Measurements from ENCODE around the gene NAPA. TPM values are rescaled to one million over a fixed set of nuclear protein-coding genes. Genes with fewer than 3 reads are reported as not detected.

NAPA gene
- polyA plus RNA-seq, 3 donors = 77.5 to 135 (median 111) TPM

GRCh38 chr19:47540748-47541147 lies 25.9 kb upstream of the NAPA start:
- Mint-ChIP-seq H3K4me1 (no peaks in the 10 kb centered on the region), H3K36me3 (no peaks in the 10 kb centered on the region), H3K4me3 (no peak overlapping the region), H3K27ac (no peak overlapping the region), H3K27me3 (ENCODE audit: low read depth in 3 of 3) (peaks cover 29 to 41% (median 31%) of the 10 kb centered on the region in 3 donors), H3K9me3 (peaks cover 0 to 3% (median 0%) of the 10 kb centered on the region in 7 donors)
- Histone ChIP-seq H3K4me3 (replicated peaks in 1 of 3; ENCODE audit: low read depth in 2 of 3, low read length in 3 of 3) (no peak overlapping the region), H3K9me3 (replicated peaks in 1 of 2; ENCODE audit: control insufficient read depth in 1 of 2, insufficient read depth in 1 of 2, low read length in 2 of 2) (no peaks in the 10 kb centered on the region), H3K79me2 (ENCODE audit: insufficient read depth, low read length) (no peaks in the 10 kb centered on the region), H4K20me1 (ENCODE audit: insufficient read depth, low read length) (no peaks in the 10 kb centered on the region), H3K27ac (ENCODE audit: low read depth in 1 of 2, low read length in 2 of 2) (no peak overlapping the region), H3K4me2 (replicated peaks; ENCODE audit: extremely low read depth, low read length, poor library complexity, severe bottlenecking) (no peak overlapping the region), H3K27me3 (ENCODE audit: control insufficient read depth in 2 of 2, insufficient read depth in 2 of 2, low read length in 2 of 2) (peaks cover 0 to 24% of the 10 kb centered on the region in 2 donors), H3K36me3 (replicated peaks in 1 of 2; ENCODE audit: control insufficient read depth in 1 of 2, insufficient read depth in 2 of 2, low read length in 2 of 2) (no peaks in the 10 kb centered on the region), H3K4me1 (ENCODE audit: control insufficient read depth in 1 of 2, insufficient read depth in 2 of 2, low read length in 2 of 2) (no peaks in the 10 kb centered on the region), H2AFZ (ENCODE audit: insufficient read depth, low read depth, low read length, poor library complexity, severe bottlenecking) (no peak overlapping the region), H3K9ac (ENCODE audit: insufficient read depth, low read length, poor library complexity, severe bottlenecking) (no peak overlapping the region)
- intact Hi-C loops (cut with micrococcal nuclease) = no loop called here
- TF ChIP-seq CTCF (IDR thresholded peaks at IDR 0.05) = no peak
- DNase-seq = no peak
- WGBS (ENCODE audit: insufficient coverage) = 100% methylated on average over 1 of the region's 4 CpGs

GRCh38 chr19:47539747-47540311 lies 25.0 kb upstream of the NAPA start:
- H3K79me2 ChIP-seq (ENCODE audit: insufficient read depth, low read length) = no peaks in the 10 kb centered on the region
- Mint-ChIP-seq H3K4me3 (no peak overlapping the region), H3K27me3 (ENCODE audit: low read depth in 3 of 3) (peaks cover 22 to 31% (median 24%) of the 10 kb centered on the region in 3 donors), H3K4me1 (no peaks in the 10 kb centered on the region), H3K27ac (no peak overlapping the region), H3K9me3 (peaks cover 0 to 3% (median 0%) of the 10 kb centered on the region in 7 donors), H3K36me3 (no peaks in the 10 kb centered on the region)
- H3K27ac ChIP-seq (ENCODE audit: low read depth in 1 of 2, low read length in 2 of 2) = no peak overlapping the region
- H3K27me3 ChIP-seq (ENCODE audit: control insufficient read depth in 2 of 2, insufficient read depth in 2 of 2, low read length in 2 of 2) = peaks cover 0 to 15% of the 10 kb centered on the region in 2 donors
- H3K4me2 ChIP-seq (replicated peaks; ENCODE audit: extremely low read depth, low read length, poor library complexity, severe bottlenecking) = no peak overlapping the region
- H4K20me1 ChIP-seq (ENCODE audit: insufficient read depth, low read length) = no peaks in the 10 kb centered on the region
- no peak overlapping the region for H3K4me3 ChIP-seq (replicated peaks in 1 of 3; ENCODE audit: low read depth in 2 of 3, low read length in 3 of 3)
- no peaks in the 10 kb centered on the region for H3K36me3 ChIP-seq (replicated peaks in 1 of 2; ENCODE audit: control insufficient read depth in 1 of 2, insufficient read depth in 2 of 2, low read length in 2 of 2)
- H3K9me3 ChIP-seq (replicated peaks in 1 of 2; ENCODE audit: control insufficient read depth in 1 of 2, insufficient read depth in 1 of 2, low read length in 2 of 2) = no peaks in the 10 kb centered on the region
- H3K4me1 ChIP-seq (ENCODE audit: control insufficient read depth in 1 of 2, insufficient read depth in 2 of 2, low read length in 2 of 2) = no peaks in the 10 kb centered on the region
- intact Hi-C loops (cut with micrococcal nuclease) = no loop called here
- DNase-seq = no peak
- H3K9ac ChIP-seq (ENCODE audit: insufficient read depth, low read length, poor library complexity, severe bottlenecking) = no peak overlapping the region
- no peak for TF ChIP-seq CTCF (IDR thresholded peaks at IDR 0.05)
- no peak overlapping the region for H2AFZ ChIP-seq (ENCODE audit: insufficient read depth, low read depth, low read length, poor library complexity, severe bottlenecking)
- WGBS (ENCODE audit: insufficient coverage) = 80% methylated on average over 3 of the region's 12 CpGs

Data from CD14-positive monocyte (primary cell).